Activated naive CD4-positive, alpha-beta T cell (primary cell): Measurements from ENCODE around the gene ALS2CL.
A peak's percentile ranks its signal among the peaks of the same experiment; 100 is the strongest.
"Not testable (repeated sequence)": the region's sequence is repeated elsewhere in the genome, so short reads cannot be mapped to it uniquely, and the experiment has no call there.

ENCODE experiments used
- DNase-seq, 4 experiments: peaks; one replicate each; lab custom pipeline; 2025; lab: John Stamatoyannopoulos, UW

Gene ALS2CL

GRCh38 chr3:46704346-46704745, 10.9 kb upstream of the ALS2CL start:
- DNase-seq = not testable (repeated sequence)

GRCh38 chr3:46703013-46703520, 9.6 kb upstream of the ALS2CL start:
- no peak for DNase-seq

DNA sequence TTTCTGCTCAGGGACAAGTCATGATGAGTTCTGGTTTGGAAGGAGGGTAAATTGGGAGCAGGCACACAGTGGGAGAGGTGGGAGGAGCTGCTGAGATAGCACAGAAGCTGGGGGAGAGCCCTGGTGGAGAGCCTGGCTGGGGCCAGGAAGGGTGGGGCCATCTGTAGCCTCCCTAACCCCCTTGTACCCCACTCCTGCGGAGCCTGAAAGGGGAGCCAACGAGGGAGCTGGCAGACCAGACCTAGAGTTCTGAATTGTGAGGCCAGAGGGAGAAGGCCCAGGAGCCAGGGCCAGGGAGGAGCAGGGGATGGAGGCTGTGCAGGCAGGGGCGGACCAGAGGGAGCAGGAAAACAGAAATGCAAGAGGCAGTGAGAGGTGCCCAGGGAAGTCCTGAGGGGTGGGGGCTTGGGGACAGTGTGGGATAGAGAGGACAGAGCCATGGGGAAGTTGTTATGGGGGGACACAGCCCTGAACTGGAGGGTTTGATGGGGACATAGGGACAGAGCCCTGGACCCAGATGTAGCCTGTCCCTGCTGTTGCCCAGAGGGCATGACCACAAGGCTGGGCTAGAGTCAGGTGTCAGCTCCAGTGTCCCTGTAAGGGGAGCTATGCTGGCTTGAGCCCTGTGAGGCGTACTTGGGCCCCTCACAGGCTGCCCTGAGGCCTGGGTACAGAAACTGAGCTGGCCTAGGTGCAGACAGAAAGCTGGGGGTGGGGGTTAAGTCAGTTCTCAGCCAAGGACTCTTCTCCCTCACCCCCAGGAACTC, 8.9 kb upstream of the ALS2CL start:
- DNase-seq = no peak

- DNase-seq = peak in 1 of 4 experiments; percentile 13
Measured at GRCh38 chr3:46701181-46701939, 7.9 kb upstream of the ALS2CL start, which contains the start of gene TMIE. TMIE (plus strand) TSS chr3:46701392; CDS start chr3:46701488, 96 bp downstream.

DNA sequence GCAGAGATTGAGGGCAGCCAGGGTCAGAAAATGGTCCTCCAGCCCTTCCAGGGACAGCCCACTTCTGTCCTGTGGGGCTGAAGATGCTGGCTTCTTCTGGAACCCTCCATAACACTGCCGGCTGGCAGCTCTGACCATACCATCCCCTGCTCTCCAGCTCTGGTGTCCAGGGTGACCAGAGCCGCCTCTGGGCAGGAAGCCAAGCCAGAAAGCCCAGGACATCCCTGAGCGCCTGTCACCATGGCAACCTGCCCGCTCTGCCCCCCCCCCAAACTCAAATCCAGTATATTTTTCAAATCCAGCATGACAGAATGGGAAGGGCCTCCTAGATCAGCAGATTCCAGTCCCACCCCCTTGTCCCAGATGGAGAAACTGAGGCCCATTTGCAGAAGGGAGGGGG, 7.3 kb upstream of the ALS2CL start:
- no peak for DNase-seq

GRCh38 chr3:46699676-46700523, 6.4 kb upstream of the ALS2CL start:
- no peak for DNase-seq

DNA sequence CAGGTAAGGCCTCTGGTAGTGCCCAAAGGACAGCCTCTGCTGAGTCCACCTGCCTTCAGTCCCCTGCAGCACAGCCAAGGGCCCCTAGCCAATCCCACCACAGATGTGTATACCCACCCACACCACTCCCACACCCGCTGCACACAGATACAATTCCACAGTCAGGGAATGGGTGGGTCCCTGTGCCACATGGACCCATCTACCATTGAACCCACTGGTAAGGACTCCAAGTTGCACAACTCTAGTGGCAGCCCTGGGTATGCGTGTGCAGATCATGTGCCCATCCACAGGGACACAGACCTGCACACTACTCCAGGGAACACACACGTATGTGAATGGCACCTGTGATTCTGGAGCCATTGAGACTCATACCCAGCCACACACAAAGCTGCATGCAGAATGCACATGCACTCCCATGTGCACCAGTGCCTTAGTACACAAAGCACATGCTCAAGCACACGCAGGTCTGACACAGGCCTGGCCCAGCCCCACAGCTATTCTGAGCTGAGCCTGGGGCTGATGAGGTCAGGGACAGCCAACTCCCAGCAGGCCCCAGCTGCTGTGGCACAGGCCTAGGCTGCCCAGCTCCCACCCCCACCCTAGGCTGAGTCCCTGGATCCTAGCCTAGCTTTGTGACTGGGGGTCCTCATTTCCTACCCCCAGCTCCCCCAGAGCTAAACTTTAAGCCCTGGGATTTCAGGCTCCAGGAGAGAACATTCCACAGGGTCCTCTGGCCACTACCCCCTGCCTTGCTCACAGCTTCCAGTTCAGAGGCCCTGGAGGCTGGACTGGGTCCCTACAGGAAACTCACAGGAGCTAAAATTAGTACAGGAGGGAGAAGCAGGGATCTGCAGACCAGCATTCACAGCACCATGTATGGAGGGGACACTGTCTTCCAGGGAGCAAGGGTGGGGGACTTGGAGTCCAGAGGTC, 2.7 kb upstream of the ALS2CL start:
- no peak for DNase-seq

DNA sequence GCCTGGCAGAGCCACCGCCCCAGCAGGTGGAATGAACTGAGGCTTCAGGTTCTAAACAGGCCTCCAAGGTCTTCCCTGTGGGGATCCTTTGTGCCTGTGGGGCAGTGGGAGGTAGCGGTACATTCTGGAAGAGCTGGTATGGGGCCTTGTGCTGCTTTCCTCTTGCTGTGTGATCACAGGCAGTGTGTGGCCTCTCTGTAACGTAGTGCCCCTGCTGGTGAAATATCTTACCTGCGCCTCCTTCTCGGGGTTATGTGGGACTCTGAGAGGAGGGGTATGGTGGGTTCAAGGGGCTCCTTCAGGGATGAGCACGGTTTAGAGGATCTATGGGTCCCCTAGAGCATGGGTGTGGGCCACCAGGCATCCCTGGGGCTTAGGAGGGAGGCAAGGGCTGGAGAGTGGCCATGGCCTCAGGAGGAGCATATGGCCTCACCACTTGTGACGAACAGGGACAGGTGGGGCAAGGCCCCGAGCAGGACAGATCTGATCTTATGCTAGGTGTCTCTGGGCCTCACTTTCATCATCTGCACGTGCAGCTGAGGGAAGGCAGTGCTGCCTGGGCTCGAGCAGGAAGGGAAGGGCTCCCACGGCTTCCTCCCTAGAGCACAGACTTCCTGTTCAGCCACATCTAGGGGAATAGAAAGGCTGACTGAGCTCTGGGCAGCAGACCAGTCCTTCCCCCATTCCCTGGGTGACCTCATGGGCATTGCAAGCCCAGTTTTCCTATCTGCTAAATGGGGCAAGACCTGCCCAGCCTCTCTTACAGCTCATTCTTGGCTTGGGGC, 1.9 kb upstream of the ALS2CL start:
- peak in 1 of 4 experiments; percentile 33 for DNase-seq

DNA sequence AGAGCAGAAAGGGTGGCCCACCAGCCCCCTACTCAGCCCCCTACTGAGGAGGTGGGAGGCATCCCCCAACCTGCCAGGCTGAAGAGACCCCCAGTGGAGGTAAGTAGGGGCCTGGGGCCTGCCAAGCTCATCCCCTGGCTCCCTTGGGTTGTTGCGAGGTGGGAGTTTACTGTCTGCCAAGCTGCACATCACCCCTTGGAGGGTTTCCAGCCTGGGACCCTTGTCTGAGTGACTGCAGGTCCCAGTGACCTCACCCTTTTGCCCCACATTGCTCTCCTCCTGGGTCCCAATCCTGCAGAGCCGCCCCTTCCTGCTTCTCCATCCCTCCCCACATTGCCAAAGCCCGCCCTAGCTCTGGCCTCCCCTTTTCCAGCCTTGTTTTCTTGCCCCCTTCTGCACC, 1.0 kb upstream of the ALS2CL start:
- no peak for DNase-seq

- peak in 3 of 4 experiments; percentile 44 to 64 (median 45) for DNase-seq
Measured at GRCh38 chr3:46693892-46694226, 380 bp upstream of the ALS2CL start.

- no peak for DNase-seq
Measured at GRCh38 chr3:46692566-46692990, 901 bp downstream of the ALS2CL start.

DNA sequence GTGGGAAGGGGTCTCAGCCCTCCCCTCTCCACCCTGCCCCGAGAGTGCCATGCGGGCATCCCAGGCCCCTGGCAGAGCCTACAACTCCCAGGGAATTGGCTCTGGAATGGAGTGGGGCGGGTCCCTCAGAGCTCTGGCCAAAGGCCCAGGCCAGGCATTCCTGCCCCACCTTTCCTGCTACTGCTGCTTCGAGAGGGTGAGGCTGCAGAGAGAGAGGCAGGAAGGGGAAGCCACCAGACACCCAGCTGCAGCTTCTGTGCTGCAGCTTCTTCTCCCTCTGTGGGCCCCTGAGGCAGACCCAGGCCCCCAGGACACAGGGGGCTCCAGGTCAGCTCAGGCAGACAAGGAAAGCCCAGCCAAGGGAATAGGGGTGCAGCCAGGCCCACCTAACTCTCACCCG, 2.7 kb downstream of the ALS2CL start:
- DNase-seq = no peak

- no peak for DNase-seq
Measured at GRCh38 chr3:46685446-46685845, 8.0 kb downstream of the ALS2CL start.

DNA sequence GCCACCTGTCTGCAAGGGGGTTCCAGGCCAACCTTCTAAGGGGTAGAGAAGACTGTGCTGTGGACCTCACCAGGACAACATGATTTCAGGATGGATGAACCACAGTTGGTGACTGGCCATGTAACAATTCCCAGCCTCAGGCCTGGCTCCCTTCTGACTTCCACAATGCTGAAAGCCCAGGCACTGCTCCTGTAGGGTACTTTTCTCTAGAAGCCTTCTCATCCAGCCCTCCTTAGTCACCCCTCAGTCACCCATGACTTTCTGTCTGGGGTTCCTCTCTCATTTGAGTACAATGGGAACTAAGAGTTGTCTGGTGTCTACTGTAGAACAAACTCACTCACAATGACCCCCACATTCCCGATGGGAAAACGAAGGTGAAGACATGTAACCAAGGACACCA, 8.6 kb downstream of the ALS2CL start:
- DNase-seq = no peak

- DNase-seq = no peak
Measured at GRCh38 chr3:46682974-46683373, 10.5 kb downstream of the ALS2CL start.

DNA sequence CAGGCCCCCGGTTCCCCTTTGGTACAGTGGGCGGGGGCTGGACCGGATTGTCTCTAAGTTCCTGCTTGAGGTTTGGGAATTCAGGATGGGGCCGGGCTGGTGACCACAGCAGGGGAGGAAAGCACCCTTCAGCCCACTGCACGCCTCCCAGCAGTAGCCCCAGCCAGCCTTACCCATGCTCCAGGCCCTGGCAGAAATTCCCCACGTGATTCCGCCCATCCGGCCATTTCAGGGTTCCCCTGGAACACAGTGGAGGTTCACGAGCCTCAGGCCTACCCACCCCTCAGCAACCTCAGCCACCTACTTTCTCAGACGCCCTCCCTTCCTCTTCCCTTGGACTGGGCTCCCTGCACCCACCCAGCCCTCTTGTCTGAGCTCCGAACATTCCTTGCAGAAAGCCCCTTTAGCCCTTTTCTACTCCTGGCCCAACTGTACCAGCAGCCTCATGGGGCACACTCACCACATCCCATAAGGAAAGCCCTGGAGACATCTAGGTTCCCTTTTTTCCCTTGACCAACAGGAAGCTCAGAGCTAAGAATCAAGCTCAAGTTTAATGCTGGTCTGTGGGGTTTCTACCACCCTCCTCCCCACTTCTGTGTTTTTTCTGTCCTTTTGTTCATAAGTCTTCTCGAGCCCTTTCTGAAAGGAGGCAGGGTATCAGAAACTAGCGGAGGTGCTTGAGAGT, 11.5 kb downstream of the ALS2CL start:
- no peak for DNase-seq

GRCh38 chr3:46681387-46681786, 12.1 kb downstream of the ALS2CL start:
- DNase-seq = no peak

- DNase-seq = no peak
Measured at GRCh38 chr3:46680298-46680826, 13.1 kb downstream of the ALS2CL start.

GRCh38 chr3:46679681-46680080, 13.8 kb downstream of the ALS2CL start:
- DNase-seq = no peak
